Inflammatory macrophage treated with lipopolysaccharide for 4 hours (primary cell): ENCODE measurements around the gene HBM.
"Not testable (repeated sequence)": the region's sequence is repeated elsewhere in the genome, so short reads cannot be mapped to it uniquely, and the experiment has no call there.

Experiments
- DNase-seq: peaks from one replicate; pipeline ENCODE4 v3.0.0-alpha.2; 2020

HBM gene

DNA sequence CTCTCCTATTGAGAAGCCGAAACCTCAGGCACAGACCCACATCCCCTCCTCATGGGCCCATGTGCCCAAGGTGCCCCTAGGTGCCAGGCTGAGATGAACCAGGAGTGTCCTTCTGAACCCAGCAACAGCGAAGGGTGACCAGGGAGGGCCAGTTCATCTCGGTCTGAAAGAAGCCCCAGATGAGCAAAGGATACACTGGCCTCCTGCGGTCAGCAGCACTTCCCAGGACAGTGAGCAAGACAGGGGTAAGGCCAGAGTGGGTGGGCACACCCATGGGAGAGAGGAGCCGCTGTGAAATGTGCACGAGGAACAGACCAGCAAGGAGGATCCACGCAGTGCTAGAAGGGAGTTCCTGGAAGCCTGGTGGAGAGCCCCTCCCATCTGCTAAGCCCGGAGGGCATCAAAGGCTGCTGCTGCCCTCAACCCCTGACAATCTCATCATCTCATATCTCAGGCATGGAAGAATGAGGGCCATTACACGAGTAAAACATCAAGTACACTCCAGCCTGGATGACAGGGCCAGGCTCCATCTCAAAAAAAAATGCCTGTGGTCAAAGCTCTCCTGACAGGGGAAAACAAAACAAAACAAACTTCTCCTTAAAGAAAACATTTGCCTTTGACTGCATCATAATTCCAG, 16.6 kb upstream of the HBM start:
- DNase-seq = no peak

DNA sequence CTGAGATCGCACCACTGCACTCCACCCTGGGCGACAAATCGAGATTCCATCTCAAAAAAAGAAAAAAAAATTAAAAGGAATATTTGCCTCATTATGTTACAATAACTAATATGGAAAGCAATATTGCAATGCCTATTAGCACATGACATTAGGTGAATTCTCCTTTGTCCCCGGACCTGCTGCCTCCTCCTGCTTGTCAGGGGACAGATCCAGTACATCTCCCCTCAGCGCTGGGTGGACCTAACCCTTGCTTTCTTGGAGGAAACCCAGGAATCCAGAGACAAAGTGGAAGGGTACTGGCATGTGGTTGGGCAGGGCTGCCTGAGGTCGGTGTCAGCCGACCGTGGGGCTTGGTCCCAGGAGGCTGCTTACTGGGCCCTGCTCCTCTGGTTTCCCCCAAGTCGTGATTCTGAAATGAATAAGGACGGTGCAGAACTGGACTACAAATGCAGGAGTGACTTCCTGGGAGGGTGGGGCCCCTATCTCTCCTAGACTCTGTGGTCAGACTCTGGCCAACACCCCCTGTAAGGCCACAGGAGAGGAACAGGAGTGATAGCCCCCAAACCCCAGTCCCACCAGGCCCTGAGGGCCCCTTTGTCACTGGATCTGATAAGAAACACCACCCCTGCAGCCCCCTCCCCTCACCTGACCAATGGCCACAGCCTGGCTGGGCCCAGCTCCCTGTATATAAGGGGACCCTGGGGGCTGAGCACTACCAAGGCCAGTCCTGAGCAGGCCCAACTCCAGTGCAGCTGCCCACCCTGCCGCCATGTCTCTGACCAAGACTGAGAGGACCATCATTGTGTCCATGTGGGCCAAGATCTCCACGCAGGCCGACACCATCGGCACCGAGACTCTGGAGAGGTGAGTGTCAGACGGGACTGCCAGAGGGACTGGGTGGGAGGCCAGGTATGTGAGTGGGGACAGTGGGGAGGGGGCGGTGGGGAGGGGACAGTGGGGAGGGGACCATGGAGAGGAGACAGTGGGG, 13.3 kb upstream of the HBM start, which contains the start of gene HBZ:
HBZ (plus strand) TSS at position 504 of the 988 bp plus-strand sequence; CDS start at position 770, 266 bp downstream.
- no peak for DNase-seq

DNA sequence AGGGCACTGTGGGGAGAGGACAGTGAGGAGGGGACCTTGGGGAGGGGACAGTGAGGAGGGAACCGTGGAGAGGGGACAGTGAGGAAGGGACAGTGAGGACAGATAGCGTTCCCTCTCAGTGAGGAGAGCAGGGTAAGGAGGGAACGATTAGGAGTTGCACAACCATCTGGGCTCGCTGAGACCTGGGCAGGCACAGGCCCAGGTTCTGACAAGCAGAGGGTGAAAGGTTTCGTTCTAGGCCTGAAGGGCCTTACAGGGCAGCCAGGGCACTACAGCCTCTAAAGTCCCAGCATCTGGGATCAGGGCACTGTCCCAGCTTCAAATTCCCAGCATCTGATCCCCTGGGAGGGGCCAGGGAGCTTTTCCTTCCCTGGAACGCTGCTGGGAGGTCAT, 12.7 kb upstream of the HBM start:
- DNase-seq = not testable (repeated sequence)

GRCh38 chr16:153550-154216, 12.1 kb upstream of the HBM start:
- not testable (repeated sequence) for DNase-seq

- no peak for DNase-seq
These were observed 11.4 kb upstream of the HBM start for GRCh38 chr16:154217-155030.

DNA sequence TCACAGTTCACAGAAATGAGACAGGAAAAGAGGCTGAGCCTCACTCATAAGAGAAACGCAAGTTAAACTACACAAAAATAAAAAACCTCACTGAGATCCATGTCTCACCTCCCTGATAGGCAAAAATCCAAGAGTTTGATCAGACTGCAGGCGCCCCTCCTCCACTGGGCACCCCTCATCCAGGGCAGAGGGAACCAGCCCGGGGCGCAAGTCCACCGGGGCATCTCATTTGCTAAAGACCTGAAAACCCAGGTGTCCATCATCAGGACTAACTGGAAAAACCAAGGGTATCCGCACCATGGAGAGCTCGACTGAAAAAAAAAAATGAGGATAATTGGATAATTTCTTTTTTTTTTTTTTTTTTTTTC, 10.8 kb upstream of the HBM start:
- no peak for DNase-seq

DNA sequence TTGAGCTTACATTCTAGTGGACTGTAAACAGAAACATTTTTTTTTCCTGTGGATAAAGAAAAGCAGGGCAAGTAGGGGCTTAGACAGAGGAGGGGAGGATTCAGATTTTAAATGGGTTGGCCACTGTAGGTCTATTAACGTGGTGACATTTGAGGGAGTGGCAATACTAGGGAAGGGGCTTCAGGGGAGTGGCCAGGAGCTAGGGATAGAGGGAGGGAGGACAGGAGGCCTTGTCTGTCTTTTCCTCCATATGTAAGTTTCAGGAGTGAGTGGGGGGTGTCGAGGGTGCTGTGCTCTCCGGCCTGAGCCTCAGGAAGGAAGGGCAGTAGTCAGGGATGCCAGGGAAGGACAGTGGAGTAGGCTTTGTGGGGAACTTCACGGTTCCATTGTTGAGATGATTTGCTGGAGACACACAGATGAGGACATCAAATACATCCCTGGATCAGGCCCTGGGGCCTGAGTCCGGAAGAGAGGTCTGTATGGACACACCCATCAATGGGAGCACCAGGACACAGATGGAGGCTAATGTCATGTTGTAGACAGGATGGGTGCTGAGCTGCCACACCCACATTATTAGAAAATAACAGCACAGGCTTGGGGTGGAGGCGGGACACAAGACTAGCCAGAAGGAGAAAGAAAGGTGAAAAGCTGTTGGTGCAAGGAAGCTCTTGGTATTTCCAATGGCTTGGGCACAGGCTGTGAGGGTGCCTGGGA, 6.5 kb upstream of the HBM start:
- no peak for DNase-seq

DNA sequence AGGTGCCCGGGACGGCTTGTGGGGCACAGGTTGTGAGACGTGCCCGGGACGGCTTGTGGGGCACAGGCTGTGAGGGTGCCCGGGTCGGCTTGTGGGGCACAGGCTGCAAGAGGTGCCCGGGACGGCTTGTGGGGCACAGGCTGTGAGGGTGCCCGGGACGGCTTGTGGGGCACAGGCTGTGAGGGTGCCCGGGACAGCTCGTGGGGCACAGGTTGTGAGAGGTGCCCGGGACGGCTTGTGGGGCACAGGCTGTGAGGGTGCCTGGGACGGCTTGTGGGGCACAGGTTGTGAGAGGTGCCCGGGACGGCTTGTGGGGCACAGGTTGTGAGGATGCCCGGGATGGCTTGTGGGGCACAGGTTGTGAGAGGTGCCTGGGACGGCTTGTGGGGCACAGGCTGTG, 5.5 kb upstream of the HBM start:
- DNase-seq = not testable (repeated sequence)

DNA sequence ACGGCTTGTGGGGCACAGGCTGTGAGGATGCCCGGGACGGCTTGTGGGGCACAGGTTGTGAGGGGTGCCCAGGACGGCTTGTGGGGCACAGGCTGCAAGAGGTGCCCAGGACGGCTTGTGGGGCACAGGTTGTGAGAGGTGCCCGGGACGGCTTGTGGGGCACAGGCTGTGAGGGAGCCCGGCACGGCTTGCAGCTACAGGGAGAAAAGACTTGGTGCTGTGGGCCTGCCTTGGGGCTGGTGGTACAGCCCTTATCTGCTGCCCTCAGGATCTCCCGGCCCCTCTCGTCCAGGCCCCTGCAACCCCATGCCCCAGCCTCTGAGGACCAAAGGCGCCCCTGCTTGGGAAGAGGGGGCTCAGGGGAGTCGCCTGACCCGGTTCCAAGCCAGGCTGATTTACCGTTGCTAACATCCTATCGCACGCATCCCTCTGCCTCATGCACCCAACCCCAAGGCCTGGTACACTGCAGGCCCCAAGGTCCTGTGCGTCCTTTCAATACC, 5.0 kb upstream of the HBM start:
- no peak for DNase-seq

DNA sequence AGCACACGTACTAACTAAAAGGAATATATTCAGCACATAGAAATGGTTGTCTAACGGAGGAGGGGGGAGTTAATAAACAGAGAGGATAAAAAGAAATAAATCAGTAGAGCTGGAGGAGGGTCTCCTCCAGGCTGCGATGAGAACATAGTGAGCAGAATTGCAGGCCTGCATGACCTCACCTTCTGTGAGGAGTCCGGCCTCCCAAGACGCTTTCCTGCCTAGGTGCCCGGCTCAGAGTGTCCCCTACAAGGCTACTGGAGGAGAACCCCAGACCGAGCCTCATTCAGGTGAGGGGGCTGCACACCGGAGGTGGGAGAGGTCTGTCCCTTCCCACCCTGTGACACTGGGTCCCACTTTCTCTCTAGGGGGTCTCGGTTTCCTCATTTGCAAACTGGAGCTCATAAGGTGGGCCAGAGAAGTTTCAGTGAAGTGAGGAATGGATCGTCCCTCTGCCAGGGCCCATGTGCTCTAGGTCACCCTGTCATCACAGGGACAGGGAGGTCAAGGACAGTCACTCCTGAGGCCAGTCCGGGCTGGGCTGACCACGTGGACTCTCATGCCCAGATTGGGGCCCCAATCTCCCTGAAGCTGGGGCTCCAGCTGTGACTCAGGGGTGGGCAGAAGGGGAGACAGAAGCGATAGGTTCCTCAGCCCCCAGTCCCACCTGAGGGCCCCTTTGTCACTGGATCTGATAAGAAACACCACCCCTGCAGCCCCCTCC, 3.3 kb upstream of the HBM start:
- no peak for DNase-seq

DNA sequence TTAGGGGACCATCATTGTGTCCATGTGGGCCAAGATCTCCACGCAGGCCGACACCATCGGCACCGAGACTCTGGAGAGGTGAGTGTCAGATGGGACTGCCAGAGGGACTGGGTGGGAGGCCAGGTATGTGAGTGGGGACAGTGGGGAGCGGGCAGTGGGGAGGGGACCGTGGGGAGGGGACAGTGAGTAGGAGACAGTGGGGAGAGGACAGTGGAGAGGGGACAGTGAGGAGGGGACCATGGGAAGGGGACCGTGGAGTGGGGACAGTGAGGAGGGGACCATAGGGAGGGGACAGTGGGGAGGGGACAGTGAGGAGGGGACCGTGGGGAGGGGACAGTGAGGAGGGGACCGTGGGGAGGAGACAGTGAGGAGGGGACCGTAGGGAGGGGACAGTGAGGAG, 2.6 kb upstream of the HBM start:
- DNase-seq = not testable (repeated sequence)

- not testable (repeated sequence) for DNase-seq
These were observed 2.1 kb upstream of the HBM start for GRCh38 chr16:163696-164095.

DNA sequence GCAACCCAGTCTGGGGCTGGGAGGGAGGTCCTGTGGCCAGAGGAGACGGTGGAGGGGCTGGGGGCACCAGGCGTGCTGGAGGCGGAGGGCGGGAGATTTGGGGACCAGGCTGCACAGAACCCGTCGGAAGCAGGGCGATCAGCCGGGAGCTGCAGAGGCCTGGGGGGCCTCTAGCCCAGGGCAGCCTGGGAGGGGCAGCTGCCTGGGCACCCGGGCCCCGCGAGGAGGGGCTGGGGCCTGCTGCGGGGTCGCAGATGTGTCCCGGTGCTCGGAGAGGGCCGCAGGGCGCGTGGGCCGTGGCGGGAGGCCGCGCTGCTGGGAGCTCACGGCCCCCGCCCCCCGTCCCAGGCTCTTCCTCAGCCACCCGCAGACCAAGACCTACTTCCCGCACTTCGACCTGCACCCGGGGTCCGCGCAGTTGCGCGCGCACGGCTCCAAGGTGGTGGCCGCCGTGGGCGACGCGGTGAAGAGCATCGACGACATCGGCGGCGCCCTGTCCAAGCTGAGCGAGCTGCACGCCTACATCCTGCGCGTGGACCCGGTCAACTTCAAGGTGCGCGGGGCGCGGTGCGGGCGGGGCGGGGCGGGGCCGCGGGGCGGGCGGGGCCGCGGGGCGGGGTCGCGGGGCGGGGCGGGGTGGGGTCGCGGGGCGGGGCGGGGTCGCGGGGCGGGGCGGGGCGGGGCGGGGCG, 1.5 kb upstream of the HBM start:
- not testable (repeated sequence) for DNase-seq

- DNase-seq = no peak
These were observed 795 bp upstream of the HBM start for GRCh38 chr16:164827-165538.

DNA sequence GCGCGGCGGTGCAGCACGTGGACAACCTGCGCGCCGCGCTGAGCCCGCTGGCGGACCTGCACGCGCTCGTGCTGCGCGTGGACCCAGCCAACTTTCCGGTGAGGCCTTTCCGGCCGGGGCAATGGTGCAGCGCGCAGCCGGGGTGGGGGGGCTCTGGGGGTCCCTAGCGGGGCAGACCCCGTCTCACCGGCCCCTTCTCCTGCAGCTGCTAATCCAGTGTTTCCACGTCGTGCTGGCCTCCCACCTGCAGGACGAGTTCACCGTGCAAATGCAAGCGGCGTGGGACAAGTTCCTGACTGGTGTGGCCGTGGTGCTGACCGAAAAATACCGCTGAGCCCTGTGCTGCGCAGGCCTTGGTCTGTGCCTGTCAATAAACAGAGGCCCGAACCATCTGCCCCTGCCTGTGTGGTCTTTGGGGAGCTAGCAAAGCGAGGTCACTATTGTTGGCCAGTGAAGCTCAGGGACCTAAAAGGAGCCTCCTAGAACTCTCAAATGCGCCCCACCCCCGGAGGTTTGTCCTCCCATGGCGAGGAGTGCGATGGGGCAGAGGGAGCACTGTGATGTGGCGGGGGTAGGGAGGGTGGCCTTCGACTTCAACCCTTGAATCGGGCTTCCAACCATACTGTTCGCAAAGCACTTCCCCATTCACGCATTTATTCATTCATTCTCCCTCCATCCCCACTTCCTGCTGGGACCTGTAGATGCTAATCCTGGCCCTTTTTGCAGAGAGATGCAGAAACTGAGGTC, 770 bp downstream of the HBM start:
- DNase-seq = no peak

GRCh38 chr16:167122-167690, 1.4 kb downstream of the HBM start:
- no peak for DNase-seq

- DNase-seq = no peak
These were observed 2.6 kb downstream of the HBM start for GRCh38 chr16:168424-168823.

DNA sequence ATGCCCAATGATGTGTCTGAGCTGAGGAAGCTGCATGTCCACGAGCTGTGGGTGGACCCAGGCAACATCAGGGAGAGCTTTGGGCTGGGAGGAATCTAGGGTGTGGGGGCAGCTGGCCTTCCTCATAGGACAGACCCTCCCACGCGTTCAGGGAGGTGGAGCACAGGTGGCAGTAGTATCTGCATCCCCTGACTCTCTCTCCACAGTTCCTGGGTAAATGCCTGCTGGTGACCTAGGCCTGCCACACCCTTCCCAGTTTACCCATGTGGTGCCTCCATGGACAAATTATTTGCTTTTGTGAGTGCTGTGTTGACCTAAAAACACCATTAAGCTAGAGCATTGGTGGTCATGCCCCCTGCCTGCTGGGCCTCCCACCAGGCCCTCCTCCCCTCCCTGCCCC, 3.2 kb downstream of the HBM start:
- DNase-seq = no peak

- not testable (repeated sequence) for DNase-seq
These were observed 4.3 kb downstream of the HBM start for GRCh38 chr16:170088-170507.
